Mammary epithelial cell (primary cell): ENCODE measurements around the gene NDST3.

Source experiments
- CTCF ChIP-seq, 2 donors: IDR thresholded peaks in 1 of 2; conservative IDR thresholded peaks in 1 of 2; 2 replicates each; pipeline ENCODE4 v1.5.1; 2011 to 2012; ENCODE audit warnings: inconsistent platforms in 2 of 2, low read length in 2 of 2, mild to moderate bottlenecking in 2 of 2, control low read depth in 1 of 2, low read depth in 1 of 2; ENCODE audit not compliant: insufficient read depth in 1 of 2; ENCODE audit errors: extremely low read depth in 1 of 2
- EZH2 ChIP-seq: IDR thresholded peaks from 2 replicates; pipeline ENCODE4 v1.6.1; 2012; ENCODE audit warnings: low read length, inconsistent platforms, borderline replicate concordance

DNA sequence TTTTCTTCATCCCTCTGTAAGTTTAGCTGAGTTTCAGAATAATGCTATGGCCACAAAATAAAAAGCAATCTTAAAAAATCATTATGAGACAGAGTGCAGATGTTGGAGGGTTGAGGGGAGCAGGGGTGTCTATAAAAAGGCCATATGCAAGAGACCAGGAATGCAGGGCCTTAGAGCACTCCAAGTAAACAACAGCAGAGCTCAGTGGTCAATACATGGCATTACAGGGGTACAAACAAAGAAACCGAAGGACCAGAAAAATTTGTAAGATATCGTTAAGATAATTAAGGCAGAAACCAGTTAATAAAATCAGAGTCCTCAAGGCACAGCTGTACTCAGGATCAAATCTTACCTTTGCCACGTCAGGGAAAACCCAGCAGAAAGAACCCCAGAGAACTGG lies 28.4 kb upstream of the NDST3 start:
- TF ChIP-seq EZH2 (no peak), CTCF (conservative IDR thresholded peaks at IDR 0.05 in 1 of 2, IDR thresholded peaks at IDR 0.05 in 1 of 2; ENCODE audit: extremely low read depth in 1 of 2, insufficient read depth in 1 of 2, low read depth in 1 of 2, low read length in 2 of 2) (no peak)
